ENCODE measurements around the gene PHPT1. TPM values are rescaled to one million over a fixed set of nuclear protein-coding genes. Genes with fewer than 3 reads are reported as not detected.

PHPT1 gene
- total and polyA plus RNA-seq, 8 donors: 31.5 to 168 (median 42.9) TPM

- no peak overlapping the region for H3K4me3 ChIP-seq
- intact Hi-C loops (cut with DNase I; ENCODE audit: low total_unique reads): loop anchor here (10.0 kb wide), 1 partner anchor 89 kb away; the partner anchor contains the start of genes C8G and FBXW5
- 56 to 65% (median 62%) methylated on average over 1 to 15 of the region's 15 CpGs for WGBS, 5 donors
- no peak overlapping the region for H3K27ac ChIP-seq
- H3K9me3 ChIP-seq: no peaks in the 10 kb centered on the region
- H3K4me1 ChIP-seq: peaks cover 40 to 84% (median 74%) of the 10 kb centered on the region in 4 donors
- H3K27me3 ChIP-seq: no peaks in the 10 kb centered on the region
- H3K36me3 ChIP-seq: peaks cover 10 to 18% (median 12%) of the 10 kb centered on the region in 4 donors
- TF ChIP-seq POLR2AphosphoS5 (IDR thresholded peaks at IDR 0.05): no peak
- TF ChIP-seq EP300 (IDR thresholded peaks at IDR 0.05): no peak
- no peak for TF ChIP-seq POLR2A (IDR thresholded peaks at IDR 0.05)
- TF ChIP-seq CTCF (IDR thresholded peaks at IDR 0.05): no peak
- DNase-seq: peak; percentile 9 to 24
These were observed 6.9 kb downstream of the PHPT1 start for GRCh38 chr9:136856079-136856476.

DNA sequence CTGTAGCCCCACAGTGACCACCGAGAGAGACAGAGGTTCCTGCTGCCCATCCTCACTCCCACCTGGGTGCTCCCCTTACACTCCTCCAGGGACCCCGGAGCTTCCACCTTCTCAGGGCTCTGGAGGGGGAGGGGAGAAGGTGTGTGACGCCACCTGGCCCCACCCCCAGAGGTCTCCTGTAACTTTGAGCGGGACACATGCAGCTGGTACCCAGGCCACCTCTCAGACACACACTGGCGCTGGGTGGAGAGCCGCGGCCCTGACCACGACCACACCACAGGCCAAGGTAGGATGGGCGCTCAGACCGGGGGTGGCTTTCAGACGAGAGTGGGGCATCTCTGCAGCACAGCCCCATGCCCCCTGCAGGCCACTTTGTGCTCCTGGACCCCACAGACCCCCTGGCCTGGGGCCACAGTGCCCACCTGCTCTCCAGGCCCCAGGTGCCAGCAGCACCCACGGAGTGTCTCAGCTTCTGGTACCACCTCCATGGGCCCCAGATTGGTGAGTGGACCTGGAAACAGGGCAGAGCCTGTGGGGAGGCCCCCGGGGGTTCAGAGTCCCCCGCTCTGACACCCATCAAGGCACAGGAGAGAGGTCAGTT lies 7.4 kb downstream of the PHPT1 start:
- intact Hi-C loops (cut with DNase I; ENCODE audit: low total_unique reads): loop anchor here (10.0 kb wide), 1 partner anchor 88 kb away; the partner anchor contains the start of genes C8G and FBXW5
- DNase-seq: peak; percentile 11 to 25
- no peak for TF ChIP-seq POLR2A (IDR thresholded peaks at IDR 0.05)
- TF ChIP-seq POLR2AphosphoS5 (IDR thresholded peaks at IDR 0.05): no peak
- TF ChIP-seq CTCF (IDR thresholded peaks at IDR 0.05): no peak
- no peak for TF ChIP-seq EP300 (IDR thresholded peaks at IDR 0.05)

GRCh38 chr9:136857166-136857565 lies 8.0 kb downstream of the PHPT1 start:
- intact Hi-C loops (cut with DNase I; ENCODE audit: low total_unique reads): loop anchor here (10.0 kb wide), 1 partner anchor 88 kb away; the partner anchor contains the start of genes C8G and FBXW5
- no peak for TF ChIP-seq POLR2A (IDR thresholded peaks at IDR 0.05)
- DNase-seq: peak; percentile 19 to 57
- H3K36me3 ChIP-seq: peaks cover 15 to 23% (median 18%) of the 10 kb centered on the region in 4 donors
- peaks cover 42 to 84% (median 70%) of the 10 kb centered on the region in 4 donors for H3K4me1 ChIP-seq
- no peaks in the 10 kb centered on the region for H3K9me3 ChIP-seq
- peak overlapping the region; percentile 76 to 90 (median 81) for H3K27ac ChIP-seq
- WGBS, 5 donors: 63 to 85% (median 70%) methylated on average over 4 to 19 of the region's 19 CpGs
- H3K27me3 ChIP-seq: no peaks in the 10 kb centered on the region
- no peak overlapping the region for H3K4me3 ChIP-seq

More for the DNA sequence above, 7.4 kb downstream of the PHPT1 start:
- Histone ChIP-seq H3K27me3 (no peaks in the 10 kb centered on the region), H3K36me3 (peaks cover 11 to 18% (median 13%) of the 10 kb centered on the region in 4 donors), H3K27ac (peak overlapping the region in 2 of 5 donors; percentile 81 to 85), H3K4me1 (peaks cover 42 to 84% (median 74%) of the 10 kb centered on the region in 4 donors), H3K9me3 (no peaks in the 10 kb centered on the region), H3K4me3 (no peak overlapping the region)
- WGBS, 5 donors: 71 to 90% (median 81%) methylated on average over 4 to 14 of the region's 14 CpGs

DNA sequence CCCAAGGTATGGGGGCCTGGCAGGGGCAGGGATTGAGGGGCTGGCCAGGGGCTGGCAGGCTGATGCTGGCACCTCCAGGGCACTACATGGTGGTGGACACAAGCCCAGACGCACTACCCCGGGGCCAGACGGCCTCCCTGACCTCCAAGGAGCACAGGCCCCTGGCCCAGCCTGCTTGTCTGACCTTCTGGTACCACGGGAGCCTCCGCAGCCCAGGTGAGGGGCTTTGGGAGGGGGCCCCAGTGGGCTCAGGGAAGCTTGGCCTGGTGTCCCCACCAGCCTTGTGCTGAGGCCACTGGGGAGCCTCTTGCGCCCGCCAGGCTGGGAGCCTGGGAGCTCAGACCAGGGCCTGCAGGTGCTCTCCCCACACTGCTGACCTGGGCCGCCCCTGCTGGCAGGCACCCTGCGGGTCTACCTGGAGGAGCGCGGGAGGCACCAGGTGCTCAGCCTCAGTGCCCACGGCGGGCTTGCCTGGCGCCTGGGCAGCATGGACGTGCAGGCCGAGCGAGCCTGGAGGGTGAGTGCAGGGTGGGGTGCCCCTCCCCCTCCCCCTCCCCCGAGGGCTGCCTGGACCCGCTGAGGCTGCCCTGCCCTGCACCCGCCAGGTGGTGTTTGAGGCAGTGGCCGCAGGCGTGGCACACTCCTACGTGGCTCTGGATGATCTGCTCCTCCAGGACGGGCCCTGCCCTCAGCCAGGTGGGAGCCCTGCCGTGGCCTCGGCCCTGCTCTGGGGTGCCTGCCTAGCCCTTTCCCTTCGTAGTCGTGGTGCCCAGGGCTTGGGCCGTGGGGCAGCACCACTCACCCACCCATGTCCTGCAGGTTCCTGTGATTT lies 8.6 kb downstream of the PHPT1 start:
- peak in 1 of 3 donors; percentile 33 for TF ChIP-seq POLR2AphosphoS5 (IDR thresholded peaks at IDR 0.05)
- no peak for TF ChIP-seq POLR2A (IDR thresholded peaks at IDR 0.05)
- peaks cover 22 to 30% (median 24%) of the 10 kb centered on the region in 4 donors for H3K36me3 ChIP-seq
- DNase-seq: peak; percentile 69 to 72
- intact Hi-C loops (cut with DNase I; ENCODE audit: low total_unique reads): loop anchor here (10.0 kb wide), 1 partner anchor 87 kb away; the partner anchor contains the start of genes C8G and FBXW5
- no peaks in the 10 kb centered on the region for H3K27me3 ChIP-seq
- H3K4me3 ChIP-seq: no peak overlapping the region
- 39 to 62% (median 54%) methylated on average over 10 to 29 of the region's 29 CpGs; no CpG with 5 or more reads in 1 of the 5 donors for WGBS, 5 donors
- H3K9me3 ChIP-seq: no peaks in the 10 kb centered on the region
- peaks cover 42 to 83% (median 66%) of the 10 kb centered on the region in 4 donors for H3K4me1 ChIP-seq
- peak overlapping the region; percentile 76 to 90 (median 81) for H3K27ac ChIP-seq

DNA sequence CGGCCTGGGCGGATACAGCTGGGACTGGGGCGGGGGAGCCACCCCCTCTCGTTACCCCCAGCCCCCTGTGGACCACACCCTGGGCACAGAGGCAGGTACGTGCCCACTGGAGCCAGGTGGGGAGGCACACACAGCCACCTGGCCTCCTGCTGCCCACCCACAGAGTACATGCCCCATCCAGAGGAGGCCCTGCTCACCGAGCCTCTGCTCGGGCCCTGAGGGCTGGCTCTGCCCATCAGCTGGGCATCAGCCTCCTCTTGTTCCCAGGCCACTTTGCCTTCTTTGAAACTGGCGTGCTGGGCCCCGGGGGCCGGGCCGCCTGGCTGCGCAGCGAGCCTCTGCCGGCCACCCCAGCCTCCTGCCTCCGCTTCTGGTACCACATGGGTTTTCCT lies 9.2 kb downstream of the PHPT1 start:
- no peak for DNase-seq
- Histone ChIP-seq H3K9me3 (no peaks in the 10 kb centered on the region), H3K4me1 (peaks cover 42 to 85% (median 73%) of the 10 kb centered on the region in 4 donors), H3K27me3 (no peaks in the 10 kb centered on the region), H3K27ac (peak overlapping the region; percentile 76 to 90 (median 81)), H3K4me3 (no peak overlapping the region), H3K36me3 (peaks cover 28 to 36% (median 31%) of the 10 kb centered on the region in 4 donors)
- TF ChIP-seq POLR2A (IDR thresholded peaks at IDR 0.05) (no peak), POLR2AphosphoS5 (IDR thresholded peaks at IDR 0.05) (no peak), CTCF (IDR thresholded peaks at IDR 0.05) (no peak), EP300 (IDR thresholded peaks at IDR 0.05) (no peak)
- intact Hi-C loops (cut with DNase I; ENCODE audit: low total_unique reads): loop anchor here (10.0 kb wide), 1 partner anchor 86 kb away; the partner anchor contains the start of genes C8G and FBXW5
- 40 to 79% (median 73%) methylated on average over 1 to 15 of the region's 15 CpGs; no CpG with 5 or more reads in 1 of the 5 donors for WGBS, 5 donors

Measured in stomach (tissue), 9 donors.